ENCODE results near the gene SLC2A1. TPM values are rescaled to one million over a fixed set of nuclear protein-coding genes. Genes with fewer than 3 reads are reported as not detected.
A peak's percentile ranks its signal among the peaks of the same experiment; 100 is the strongest.

SLC2A1 gene
- polyA plus RNA-seq, 1 donor (not counting 4 experiments of a cell fraction or from before 2014, with no cell fraction given), result 689 TPM

GRCh38 chr1:42943166-42943565, 15.5 kb downstream of the SLC2A1 start:
- Histone ChIP-seq H3K9me1 (ENCODE audit: control insufficient read depth, extremely low read depth, insufficient read depth, low read length) (peaks cover 2% of the 10 kb centered on the region), H3K27ac (ENCODE audit: control insufficient read depth, insufficient read depth, low read length) (peak overlapping the region; percentile 84), H3K9me3 (ENCODE audit: control insufficient read depth, low read depth, low read length) (no peaks in the 10 kb centered on the region), H3K4me1 (ENCODE audit: control insufficient read depth, extremely low read depth, insufficient read depth, low read length) (peaks cover 100% of the 10 kb centered on the region), H4K20me1 (ENCODE audit: control insufficient read depth, extremely low read depth, insufficient read depth, low read length) (peaks cover 16% of the 10 kb centered on the region), H3K27me3 (ENCODE audit: control insufficient read depth, extremely low read depth, insufficient read depth, low read length) (no peaks in the 10 kb centered on the region), H3K4me2 (ENCODE audit: control insufficient read depth, extremely low read depth, insufficient read depth, low read depth, low read length) (peak overlapping the region; percentile 58), H3K4me3 (ENCODE audit: control insufficient read depth in 2 of 3, extremely low read depth in 1 of 3, insufficient read depth in 2 of 3, low read depth in 1 of 3, low read length in 3 of 3) (no peak overlapping the region), H3K9ac (ENCODE audit: control insufficient read depth, extremely low read depth, insufficient read depth, low read length) (peak overlapping the region; percentile 55), H2AFZ (ENCODE audit: control insufficient read depth, low read length) (no peak overlapping the region), H3K36me3 (ENCODE audit: control insufficient read depth in 2 of 2, extremely low read depth in 1 of 2, insufficient read depth in 2 of 2, low read length in 2 of 2) (peaks cover 26 to 53% of the 10 kb centered on the region in 2 experiments), H3K79me2 (ENCODE audit: control insufficient read depth, insufficient read depth, low read length) (peaks cover 72% of the 10 kb centered on the region)
- TF ChIP-seq EZH2 (IDR thresholded peaks at IDR 0.05; ENCODE audit: low read length) (no peak), CTCF (optimal IDR thresholded peaks at IDR 0.05 in 1 of 3, IDR thresholded peaks at IDR 0.05 in 1 of 3, conservative IDR thresholded peaks at IDR 0.05 in 1 of 3; ENCODE audit: extremely low read depth in 1 of 3, insufficient read depth in 2 of 3, low read length in 3 of 3) (no peak)
- DNase-seq (ENCODE audit: low read depth, low spot score), result peak; percentile 86
- FAIRE-seq, result peak; percentile 91
- dilution Hi-C loops (cut with MboI; ENCODE audit: extremely low pct_ligation_motif_present, low sequenced_read_pairs), result no loop called here

- H3K27me3 ChIP-seq (ENCODE audit: control insufficient read depth, extremely low read depth, insufficient read depth, low read length), result no peaks in the 10 kb centered on the region
- peaks cover 27 to 52% of the 10 kb centered on the region in 2 experiments for H3K36me3 ChIP-seq (ENCODE audit: control insufficient read depth in 2 of 2, extremely low read depth in 1 of 2, insufficient read depth in 2 of 2, low read length in 2 of 2)
- FAIRE-seq (no peak), DNase-seq (ENCODE audit: low read depth, low spot score) (no peak)
- peaks cover 100% of the 10 kb centered on the region for H3K4me1 ChIP-seq (ENCODE audit: control insufficient read depth, extremely low read depth, insufficient read depth, low read length)
- peak overlapping the region; percentile 58 for H3K4me2 ChIP-seq (ENCODE audit: control insufficient read depth, extremely low read depth, insufficient read depth, low read depth, low read length)
- no peak overlapping the region for H2AFZ ChIP-seq (ENCODE audit: control insufficient read depth, low read length)
- H4K20me1 ChIP-seq (ENCODE audit: control insufficient read depth, extremely low read depth, insufficient read depth, low read length), result peaks cover 10% of the 10 kb centered on the region
- peak overlapping the region; percentile 84 for H3K27ac ChIP-seq (ENCODE audit: control insufficient read depth, insufficient read depth, low read length)
- H3K79me2 ChIP-seq (ENCODE audit: control insufficient read depth, insufficient read depth, low read length), result peaks cover 71% of the 10 kb centered on the region
- no peaks in the 10 kb centered on the region for H3K9me3 ChIP-seq (ENCODE audit: control insufficient read depth, low read depth, low read length)
- H3K9me1 ChIP-seq (ENCODE audit: control insufficient read depth, extremely low read depth, insufficient read depth, low read length), result no peaks in the 10 kb centered on the region
- H3K9ac ChIP-seq (ENCODE audit: control insufficient read depth, extremely low read depth, insufficient read depth, low read length), result peak overlapping the region; percentile 56
- peak overlapping the region in 1 of 3 experiments; percentile 5 for H3K4me3 ChIP-seq (ENCODE audit: control insufficient read depth in 2 of 3, extremely low read depth in 1 of 3, insufficient read depth in 2 of 3, low read depth in 1 of 3, low read length in 3 of 3)
- dilution Hi-C loops (cut with MboI; ENCODE audit: extremely low pct_ligation_motif_present, low sequenced_read_pairs), result no loop called here
- TF ChIP-seq CTCF (optimal IDR thresholded peaks at IDR 0.05 in 1 of 3, IDR thresholded peaks at IDR 0.05 in 1 of 3, conservative IDR thresholded peaks at IDR 0.05 in 1 of 3; ENCODE audit: extremely low read depth in 1 of 3, insufficient read depth in 2 of 3, low read length in 3 of 3), result no peak
- no peak for TF ChIP-seq EZH2 (IDR thresholded peaks at IDR 0.05; ENCODE audit: low read length)
Measured at GRCh38 chr1:42942444-42942843, 16.2 kb downstream of the SLC2A1 start.
